HG03025 (cell line): Measurements from ENCODE around the gene NEDD8.
A peak's percentile ranks its signal among the peaks of the same experiment; 100 is the strongest.

Source experiments
- ATAC-seq: cut with Tn5 transposase; IDR thresholded peaks from one replicate; pipeline ENCODE4 v1.9.1; 2021; ENCODE audit warnings: mild to moderate bottlenecking, moderate library complexity; ENCODE audit not compliant: unreplicated experiment, low FRiP score

The NEDD8 gene

DNA sequence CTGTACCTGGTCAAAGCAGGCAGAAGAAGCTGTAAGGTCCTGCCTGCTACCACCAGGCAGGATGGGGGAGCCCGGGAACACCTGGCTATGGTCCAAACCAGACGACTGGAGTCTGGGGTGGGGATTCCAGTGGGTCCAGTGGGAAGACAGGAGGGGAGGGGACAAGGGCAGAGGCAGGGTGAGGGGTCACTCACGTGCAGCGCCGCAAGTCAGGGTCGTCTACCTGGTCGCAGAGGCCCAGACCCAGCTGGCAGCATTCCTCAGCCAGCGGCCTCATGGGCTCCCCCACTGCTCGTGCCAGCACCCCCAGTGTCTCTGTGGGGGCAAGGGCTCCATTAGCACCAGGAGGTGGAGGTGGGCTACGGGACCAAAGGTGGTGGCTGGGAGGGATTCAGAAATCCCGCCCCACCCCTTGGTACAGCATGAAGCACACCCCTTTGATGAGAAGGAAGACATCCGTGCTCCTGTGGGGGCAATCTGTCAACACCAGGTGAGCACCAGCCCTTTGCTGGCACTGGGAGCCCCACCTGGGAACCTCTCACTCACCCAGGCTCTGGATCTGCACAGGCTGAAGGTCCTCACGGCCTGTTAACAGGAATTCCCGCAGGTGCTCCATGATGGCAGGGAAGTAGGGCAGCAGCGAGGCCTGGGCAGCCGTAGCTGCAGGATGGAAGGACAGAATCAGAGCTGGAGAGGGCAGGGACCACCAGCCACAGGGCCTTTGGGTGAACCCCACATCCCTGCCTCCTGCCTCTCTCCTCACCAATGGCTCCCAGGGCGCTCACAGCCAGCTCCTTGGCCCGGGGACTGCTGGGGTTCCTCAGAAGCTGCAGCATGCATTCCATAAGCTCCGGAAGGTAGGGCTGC, 47.8 kb downstream of the NEDD8 start:
- no peak for ATAC-seq

DNA sequence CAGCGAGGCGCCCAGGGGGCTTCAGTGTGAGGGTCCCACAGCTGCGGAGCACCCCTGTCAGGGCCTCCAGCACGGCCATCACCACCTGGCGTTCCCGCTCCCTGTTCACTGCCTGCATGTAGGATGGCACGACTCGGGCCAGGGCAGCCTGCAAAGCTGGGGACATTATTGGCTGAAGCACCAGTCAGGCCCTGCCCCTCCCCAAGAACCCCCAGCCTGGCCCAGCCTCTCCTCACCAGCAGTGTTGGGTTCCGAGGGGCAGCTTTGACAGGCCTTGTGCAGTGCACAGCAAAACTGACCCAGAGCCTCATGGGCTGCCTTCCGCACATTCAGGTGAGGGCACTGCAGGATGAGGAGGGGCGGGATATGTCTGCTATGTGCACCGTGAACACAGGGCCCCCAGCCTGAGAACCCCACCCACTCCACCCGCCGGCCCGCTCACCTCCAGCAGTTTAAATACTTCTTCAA, 49.1 kb downstream of the NEDD8 start:
- no peak for ATAC-seq

DNA sequence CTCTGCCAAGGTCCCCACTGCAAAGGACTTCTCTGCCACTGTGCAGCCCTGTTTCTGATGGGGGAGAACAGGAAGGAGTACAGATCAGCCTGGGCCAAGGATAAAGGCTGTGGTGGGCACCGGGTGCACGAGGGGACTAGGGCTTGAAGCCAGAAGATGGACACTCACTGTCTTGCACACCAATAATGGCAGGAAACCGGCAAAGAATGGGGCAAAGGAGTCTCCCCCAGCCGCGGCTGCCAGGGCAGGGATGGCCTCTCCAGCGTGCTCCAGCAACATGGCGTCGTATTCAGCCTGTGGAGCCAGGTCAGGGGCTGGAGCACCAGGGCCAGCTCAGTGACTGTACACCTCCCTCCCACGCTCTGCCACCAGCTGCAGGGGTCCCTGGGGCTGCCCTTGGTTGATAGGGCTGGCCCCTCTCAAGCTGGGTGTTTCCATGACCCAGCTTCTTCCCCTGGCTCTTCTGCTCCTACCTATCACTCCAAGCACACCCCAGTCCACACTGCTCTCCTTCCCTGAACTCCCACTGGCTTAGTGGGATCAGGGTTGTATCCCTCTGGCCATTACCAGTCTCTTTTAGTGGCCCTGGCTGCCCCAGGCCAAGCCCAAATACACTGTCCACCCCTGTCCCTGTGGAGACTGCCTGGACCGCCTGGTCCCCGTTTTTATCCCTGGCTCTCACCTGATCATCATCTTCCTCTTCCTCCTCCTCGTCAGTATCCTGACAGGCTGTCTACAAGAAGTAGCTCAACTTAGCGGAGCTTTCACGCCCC, 49.9 kb downstream of the NEDD8 start:
- no peak for ATAC-seq

DNA sequence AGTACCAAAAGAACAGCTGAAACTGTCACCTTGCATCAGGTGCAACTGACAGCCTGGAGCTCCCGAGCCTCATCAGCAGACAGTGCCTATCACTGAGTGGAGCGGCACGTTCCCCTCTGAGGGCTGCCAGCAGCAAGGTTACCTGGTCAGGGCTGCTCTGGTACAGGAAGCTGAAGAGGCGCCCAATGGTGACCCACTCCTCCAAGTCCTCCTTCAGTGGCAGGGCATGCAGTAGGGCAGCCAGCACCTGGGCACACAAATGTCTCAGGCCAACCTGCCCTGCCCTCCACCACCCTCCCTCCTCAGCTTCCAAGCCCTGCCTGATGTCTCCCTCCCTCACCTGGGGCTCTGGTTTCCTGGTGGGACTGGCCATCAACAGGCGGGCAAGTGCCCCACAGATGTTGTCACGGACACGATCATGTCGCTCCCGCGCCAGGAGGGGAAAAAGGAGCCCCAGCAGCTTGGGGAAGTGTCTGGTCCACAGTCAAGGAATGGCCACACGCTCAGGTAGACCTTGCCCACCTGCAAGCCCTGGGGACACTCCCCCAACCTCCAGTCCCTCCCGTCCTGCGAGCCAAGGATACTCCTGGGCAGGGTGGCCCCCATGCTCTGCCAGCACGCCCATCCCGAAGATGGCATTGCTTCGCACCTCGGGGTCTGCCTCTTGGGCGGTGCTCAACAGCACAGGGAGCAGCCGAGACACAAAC, 50.6 kb downstream of the NEDD8 start:
- ATAC-seq = no peak

DNA sequence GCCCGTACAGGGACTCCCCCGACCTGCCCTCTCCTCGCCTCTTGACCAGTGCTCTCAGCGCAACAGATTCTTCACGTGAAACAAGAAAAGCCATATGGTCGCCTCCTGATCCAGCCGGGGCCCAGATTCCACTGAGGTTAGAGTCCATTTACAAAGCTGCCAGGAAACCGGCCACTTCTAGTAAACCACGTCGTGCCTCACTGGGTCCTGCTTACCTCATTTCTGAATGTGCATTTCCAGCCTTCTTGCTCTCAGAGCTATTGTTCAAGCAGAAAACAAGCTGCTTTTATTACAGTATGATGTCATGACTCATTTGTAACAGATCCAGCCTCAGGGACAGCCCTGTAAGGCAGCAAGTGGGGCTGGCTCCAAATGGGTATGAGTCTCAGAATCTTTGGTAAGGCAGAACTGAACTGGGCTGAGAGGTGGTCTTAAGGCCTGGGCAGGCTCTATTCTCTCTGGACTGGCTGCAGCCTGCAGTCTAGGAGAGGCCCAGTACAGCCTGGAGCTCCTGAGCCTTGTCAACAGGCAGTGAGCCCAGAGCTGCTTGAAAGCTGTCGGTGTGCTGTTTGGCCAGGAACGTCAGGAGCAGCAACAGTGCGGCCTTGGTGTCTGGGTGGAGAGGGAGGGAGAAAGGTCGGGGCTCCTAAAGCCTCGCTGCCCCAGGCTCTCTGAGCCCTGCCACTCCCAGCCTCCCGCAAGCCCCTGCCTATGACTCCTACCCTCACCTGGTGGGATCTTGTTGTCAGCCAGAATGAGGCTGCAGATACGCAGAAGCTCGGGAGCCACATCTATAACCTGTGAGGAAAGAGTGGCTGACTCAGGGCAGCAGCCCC, 52.0 kb downstream of the NEDD8 start:
- ATAC-seq = no peak

DNA sequence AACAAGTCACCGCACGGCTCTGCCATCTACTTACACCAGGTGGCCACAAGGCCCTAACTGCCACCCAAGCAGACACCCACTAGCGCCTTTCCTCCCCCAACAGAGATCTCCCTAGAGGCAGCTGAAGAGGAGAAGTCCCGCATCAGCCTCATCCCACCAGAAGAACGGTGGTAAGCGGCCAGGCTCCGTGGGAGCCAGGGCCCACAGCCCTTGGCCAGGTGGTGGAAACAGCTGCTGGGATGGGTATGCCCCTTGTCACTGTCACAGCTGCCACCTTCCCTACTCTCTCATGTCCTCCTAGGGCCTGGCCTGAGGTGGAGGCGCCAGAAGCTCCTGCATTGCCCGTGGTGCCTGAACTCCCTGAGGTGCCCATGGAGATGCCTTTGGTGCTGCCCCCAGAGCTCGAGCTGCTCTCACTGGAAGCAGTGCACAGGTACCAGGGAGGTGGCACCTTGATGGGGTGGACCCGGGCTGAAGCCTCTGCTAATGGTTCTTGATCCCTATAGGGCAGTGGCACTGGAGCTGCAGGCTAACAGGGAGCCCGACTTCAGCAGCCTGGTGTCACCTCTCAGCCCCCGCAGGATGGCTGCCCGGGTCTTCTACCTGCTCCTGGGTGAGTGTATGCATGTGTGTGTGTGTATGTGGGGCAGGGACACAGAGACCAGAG, 52.7 kb downstream of the NEDD8 start:
- ATAC-seq = no peak

DNA sequence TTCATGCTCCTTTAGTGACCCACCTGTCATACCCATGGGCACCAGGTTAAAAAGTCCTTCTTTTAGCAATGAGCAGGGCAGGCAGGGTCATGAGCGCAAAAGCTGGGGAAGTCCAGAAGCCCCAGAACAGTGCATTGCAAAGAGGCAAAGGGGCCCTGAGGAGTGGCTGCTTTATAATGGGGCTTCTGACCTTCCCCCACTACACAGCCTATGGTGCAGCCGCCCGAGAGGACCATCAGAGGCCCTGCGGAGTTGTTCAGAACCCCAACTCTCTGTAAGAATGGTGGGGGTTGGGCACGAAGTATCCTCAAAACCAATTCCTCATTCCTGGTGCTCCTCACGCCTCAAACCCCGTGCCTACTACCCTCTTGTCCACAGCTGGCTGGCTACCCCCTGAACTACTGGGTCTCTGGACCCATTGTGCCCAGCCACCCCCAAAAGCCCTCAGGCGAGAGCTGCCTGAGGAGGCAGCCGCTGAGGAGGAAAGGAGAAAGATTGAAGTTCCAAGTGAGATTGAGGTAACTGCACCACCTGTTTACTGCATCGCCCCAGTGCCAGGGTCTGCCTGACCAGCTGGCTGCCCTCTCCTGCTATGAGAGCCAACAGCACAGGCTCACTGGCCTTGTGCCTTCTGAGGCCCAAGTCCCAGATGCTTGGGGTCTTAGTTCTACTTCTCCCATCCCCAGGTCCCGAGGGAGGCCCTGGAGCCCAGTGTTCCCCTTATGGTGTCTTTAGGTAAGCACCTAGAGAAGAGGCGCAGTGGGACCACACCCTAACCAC, 53.6 kb downstream of the NEDD8 start:
- no peak for ATAC-seq

DNA sequence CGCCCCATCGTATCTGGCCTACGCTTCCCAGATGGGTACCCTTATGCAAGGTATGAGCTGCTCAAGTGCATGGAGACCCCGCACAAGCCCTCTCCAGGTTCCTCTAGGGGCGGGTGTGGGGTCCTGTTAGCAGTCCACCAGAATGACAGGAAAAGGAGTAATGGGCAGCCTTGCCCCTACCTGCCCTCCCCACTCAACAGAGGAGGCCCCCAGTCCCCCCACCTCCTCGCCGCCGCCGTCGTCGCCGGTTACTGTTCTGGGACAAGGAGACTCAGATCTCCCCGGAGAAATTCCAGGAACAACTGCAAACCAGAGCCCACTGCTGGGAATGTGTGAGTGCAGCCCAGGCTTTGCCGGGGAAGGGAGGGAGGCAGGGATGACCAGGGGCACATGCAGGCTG, 54.3 kb downstream of the NEDD8 start:
- no peak for ATAC-seq

DNA sequence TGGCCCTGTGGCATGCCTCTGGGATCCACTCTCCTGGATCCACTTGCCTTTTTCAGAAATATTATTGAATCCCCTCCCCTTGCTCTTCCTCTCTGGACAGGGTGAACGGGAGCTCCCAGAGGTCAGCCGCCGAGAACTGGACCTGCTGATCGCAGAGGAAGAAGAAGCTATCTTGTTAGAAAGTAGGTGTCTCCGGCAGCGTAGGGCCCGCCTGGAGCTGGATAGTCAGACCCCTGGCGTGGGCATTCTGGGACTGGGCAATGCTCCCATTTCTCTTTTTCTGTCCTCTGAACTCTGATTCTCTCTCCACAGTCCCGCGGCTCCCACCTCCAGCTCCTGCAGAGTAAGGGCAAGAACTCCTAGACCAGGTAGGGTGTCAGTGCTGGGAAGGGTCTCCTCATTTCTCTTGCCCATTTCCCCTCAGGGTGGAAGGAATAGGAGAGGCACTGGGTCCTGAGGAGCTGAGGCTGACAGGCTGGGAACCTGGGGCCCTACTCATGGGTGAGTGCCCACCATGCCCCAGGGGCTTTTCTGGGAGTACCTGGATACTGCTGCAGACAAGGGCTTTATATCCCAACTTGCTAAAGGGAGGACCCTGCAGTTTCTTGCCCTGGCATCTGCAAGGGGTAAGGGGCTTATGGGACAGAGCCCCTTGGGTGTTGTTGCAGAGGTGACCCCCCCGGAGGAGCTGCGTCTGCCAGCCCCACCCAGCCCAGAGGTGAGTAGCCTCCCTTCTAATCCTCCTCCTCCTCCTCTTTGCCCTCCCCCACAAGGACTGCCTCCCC, 54.9 kb downstream of the NEDD8 start:
- ATAC-seq = no peak

DNA sequence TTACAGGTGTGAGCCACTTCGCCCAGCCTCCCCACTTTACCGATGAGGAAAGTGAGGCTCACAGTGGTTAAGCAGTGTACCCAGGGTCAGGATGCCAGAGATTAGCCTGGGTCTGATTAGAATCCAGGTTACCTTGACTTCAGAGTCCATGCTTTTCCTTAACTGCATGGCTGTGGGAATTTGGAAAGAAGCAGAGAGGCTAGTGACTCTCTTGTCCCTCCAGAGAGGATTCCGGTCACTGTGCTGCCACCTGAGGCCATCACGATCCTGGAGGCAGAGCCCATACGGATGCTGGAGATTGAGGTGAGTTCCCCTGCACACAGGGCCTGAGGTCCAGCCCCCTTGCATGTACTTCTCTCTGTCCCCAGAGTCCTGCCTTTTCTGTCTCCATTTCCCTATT, 55.6 kb downstream of the NEDD8 start:
- ATAC-seq = no peak

DNA sequence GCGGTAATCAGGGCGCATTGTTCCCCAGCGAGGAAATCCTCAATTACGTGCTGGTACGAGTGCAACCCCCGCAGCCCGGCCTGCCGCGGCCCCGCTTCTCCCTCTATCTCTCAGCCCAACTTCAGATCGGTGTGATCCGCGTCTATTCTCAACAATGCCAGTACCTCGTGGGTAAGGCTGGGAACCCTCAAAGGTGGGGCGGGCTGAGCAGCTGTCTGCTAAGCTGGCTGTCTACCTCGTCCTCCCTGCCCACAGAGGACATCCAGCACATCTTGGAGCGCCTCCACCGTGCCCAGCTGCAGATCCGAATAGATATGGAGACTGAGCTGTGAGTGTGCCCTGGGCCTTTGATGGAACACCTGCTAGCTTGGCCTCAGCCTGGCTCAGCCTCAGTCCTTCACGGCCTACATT, 59.3 kb downstream of the NEDD8 start:
- no peak for ATAC-seq

DNA sequence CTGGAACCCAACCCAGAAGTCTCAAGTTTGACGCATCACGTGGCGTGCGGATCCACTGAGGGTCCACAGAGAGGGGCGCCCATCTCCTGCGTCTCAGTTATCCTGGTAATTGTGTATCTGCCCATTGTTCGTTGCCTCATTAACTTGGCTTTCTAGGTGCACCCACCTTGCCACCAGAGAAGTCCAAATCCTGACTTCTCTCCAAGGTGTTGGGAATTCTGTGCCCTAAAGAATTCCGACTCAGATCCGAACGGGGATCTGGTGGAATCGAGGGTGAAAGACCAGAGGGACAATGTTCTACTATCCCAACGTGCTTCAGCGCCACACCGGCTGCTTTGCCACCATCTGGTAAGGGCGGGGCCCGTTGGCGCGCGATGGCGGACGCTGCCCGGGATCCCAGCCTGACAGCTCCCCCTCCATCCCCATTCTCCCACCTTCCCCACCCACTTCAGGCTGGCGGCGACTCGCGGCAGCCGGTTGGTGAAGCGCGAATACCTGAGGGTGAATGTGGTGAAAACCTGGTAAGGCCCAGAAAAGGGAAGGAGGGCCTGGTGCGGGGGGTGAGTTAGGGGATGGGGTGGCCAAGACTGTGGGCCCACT, 59.8 kb downstream of the NEDD8 start:
- no peak for ATAC-seq

DNA sequence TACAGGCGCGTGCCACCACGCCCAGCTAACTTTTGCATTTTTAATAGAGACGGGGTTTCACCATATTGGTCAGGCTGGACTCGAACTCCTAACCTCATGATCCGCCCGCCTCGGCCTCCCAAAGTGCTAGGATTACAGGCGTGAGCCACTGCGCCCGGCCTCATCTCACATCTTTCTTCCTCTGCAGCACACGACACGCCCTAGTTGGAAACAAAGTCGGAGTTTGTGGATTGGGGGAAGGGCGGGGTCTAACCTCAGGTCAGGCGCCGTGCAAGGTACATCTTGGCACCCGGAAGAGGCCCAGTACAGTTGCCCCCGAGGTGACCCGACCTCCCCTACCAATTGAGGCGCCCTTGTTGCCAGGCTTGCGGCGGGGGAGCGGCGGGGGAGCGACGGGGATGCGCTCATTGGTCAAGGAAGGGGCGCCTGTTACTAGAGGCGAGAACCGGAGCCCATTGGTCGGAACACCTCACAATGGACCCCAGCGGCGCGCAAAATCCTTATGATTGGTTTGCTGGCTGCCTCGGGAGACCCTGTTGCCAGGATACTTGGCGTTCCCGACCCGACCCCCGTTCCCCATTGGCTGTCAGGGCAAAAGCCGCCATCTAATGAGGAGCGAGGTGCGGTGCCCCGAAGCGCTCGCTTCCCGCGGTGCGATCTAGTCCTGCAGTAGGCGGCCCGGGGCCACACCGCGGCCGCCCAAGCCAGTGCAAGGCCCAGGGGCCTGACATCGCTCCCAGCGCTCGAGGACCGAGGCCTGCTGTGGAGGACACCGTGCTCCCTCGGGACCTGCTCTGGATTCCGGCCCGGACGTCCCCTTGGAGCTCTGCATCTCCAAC, 60.5 kb downstream of the NEDD8 start, which contains the start of gene REC8:
TSS of gene REC8 (plus strand) at position 659 of the 839 bp plus-strand sequence. CDS start 473 bp downstream, outside the sequence.
- peak; percentile 72 for ATAC-seq

DNA sequence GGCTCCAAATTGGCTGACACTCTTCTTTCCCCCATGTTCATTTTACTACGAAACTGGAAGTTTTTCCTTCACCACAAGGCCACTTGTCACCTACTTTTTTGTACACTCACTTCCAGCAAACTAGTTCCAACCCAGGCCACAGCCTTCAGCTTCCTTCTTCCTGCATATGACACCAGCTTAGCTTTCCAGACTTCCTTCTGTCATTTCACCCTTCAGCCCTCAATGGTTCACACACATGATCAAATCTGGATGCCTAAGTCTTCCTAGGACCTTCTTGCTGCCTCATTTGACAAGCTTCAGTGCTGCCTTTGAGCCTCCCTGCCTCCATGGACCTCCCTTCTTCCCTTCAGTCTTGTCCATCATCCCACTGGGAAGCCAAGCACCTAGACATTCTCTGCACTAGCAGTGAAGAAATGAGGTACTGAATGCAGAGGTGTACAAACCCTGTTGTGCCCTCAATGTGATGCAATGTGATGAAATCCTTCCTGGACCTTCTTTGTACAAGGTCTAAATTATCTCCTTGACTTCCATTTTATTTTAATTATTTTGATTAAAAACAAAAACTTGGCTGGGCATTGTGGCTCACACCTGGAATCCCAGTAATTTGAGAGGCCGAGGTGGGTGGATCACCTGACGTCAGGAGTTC, 64.6 kb downstream of the NEDD8 start:
- ATAC-seq = no peak
